GM12874 (cell line): ENCODE data around the gene OR5AU1.

Source experiments
- CTCF ChIP-seq: IDR thresholded peaks from 2 replicates; pipeline ENCODE4 v1.5.1; 2011; ENCODE audit warnings: low read depth, mild to moderate bottlenecking, control low read depth, low read length, moderate library complexity; ENCODE audit not compliant: insufficient read depth

The OR5AU1 gene

DNA sequence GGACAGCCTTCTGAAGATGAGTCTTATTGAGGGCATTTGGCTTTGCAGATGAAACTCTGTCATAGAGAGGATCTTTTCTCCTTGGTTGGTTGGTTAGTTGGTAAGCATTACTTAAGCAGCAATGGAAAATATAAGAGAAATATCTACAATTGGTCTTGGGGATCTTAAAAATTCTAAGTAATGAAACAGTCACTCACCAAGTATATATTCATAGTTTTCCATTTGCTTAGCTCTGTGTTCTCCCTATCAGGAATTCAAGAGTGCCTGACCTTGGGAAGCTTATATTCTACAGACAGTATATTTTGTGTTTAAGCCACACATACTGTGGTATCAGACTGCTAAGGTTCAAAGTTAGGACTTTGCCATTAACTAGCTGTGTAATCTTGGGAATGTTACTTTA is at the start of gene OR5AU1:
OR5AU1 (minus strand) TSS at position 101 of the 400 bp plus-strand sequence. CDS start 191 bp downstream, outside the sequence.
- no peak for TF ChIP-seq CTCF

DNA sequence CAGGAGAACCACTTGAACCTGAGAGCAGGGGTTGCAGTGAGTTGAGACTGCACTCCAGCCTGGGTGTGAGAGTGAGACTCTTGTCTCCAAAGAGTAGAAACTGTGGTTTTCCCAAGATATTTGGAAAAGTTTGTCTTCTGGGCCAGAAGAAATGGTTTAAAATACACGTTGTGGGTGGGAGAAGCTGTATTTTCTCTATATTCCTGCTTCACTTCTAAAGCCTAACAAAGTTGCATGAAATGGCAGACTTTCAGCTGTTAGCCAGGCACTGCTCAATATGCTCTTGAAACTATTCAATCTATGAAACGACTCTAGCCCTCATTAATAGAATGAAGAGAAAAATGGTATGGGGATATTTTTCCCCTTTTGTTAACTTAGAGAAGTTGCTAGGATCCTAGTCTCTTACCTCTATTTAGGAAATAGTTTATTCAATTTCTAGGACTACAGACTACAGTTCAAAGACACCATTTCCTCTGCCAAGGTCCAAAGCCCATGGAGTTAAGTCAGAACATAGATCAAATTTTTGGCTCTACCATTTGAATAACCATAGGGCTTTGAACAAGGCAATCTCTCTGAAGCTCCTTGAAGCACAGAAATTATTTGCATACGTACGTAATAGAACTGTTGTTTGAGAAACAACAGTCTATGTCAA is 49.3 kb upstream of the OR5AU1 start:
- TF ChIP-seq CTCF: no peak

- no peak for TF ChIP-seq CTCF
These were observed 48.5 kb upstream of the OR5AU1 start for GRCh38 chr14:21204167-21205025.

DNA sequence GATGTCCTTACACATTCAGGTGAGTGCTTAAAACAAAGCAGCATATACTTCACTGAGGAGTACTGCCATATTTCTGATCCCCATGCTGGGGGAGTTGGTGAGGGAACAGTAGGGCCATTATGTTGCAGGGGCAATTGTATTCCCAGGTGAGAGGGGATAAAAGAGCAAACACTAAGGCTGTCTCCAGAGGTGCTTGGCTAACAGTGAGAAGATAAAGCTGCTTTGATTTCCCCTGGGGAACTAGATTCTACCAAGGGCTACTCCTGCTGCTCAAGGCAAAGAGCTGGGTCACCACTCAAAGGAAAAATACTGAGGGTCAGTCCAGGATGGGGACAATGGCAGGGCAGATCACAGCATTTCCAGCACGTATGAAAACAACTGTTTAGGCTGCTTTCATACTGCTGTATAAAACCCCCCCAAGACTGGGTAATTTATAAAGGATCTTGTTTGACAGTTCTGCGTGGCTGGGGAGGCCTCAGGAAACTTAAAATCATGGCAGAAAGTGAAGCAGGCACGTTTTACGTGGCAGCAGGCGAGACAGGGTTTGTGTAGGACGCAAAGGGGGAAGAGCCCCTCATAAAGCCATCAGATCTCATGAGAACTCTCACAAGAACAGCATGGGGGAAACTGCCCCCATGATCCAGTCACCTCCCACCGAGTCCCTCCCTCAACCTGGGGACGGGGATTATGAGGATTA is 47.8 kb upstream of the OR5AU1 start:
- no peak for TF ChIP-seq CTCF

DNA sequence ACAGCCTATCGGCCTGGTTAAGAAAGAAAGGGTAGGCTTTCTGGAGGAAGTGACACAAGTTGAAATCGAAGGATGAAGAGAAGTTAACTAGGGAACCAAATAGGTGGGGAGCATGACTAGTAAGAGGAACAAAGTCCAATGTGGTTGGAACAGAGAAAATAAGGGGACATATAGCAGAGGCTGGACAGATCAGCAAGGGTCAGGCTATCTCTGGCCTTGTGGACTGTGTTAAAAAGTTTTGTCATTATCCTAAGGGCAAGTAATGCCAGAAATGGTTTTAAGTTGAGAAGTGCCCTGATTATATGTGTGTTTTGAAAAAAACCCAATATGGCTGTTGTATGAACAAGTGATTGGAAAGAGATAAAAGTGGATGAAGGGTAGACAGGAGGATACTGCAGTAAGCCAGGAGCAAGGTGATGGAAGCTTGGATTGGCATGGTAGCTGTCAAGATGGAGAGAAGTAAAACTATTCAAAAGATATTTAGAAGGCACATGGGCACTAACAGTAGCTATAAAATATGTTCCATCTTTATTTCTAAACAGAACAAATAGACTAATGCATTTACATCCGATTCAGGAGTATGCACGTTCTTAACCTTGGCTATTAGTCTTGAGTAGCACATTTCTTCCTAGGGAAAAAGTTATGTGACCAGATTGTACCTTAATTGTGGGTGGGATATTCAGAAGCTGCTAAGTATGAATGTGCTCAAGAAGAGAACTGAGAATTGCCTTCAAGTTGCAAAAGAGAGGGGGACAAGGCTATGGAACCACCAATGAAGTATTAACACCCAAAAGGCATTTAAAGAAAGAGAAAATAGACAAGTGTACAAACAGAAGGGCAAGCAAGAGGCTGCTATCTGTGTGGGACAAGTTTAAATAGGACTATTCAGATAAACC is 46.8 kb upstream of the OR5AU1 start:
- no peak for TF ChIP-seq CTCF

DNA sequence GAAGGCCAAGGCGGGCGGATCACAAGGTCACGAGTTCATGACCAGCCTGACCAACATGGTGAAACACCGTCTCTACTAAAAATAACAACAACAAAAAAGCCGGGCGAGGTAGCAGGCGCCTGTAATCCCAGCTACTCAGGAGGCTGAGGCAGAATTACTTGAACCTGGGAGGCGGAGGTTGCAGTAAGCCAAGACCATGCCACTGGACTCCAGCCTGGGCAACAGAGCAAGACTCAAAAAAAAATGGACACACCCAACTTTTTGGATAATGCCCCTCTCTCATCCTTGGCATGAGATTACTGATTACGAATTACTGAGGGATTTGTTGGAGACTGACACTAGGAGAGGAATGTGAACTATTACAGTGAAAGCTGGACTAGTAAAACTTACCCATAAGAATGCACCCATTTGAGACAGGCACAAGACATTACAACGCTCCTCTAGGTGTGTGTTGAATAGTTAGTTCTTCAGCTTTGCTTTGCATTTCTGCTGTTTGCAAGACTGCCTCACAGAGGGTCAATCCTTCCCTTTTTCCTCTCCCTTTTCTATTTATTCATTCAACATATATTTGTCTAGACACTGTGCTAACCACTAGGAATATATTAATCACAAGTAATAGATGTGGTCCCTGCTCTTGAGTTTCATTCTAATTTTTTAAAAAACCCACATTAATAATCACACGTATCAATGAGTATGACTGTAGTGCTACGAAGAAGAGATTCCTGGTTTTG is 46.0 kb upstream of the OR5AU1 start:
- TF ChIP-seq CTCF: no peak
